ENCODE results near the gene TOX3.

Gene TOX3

GRCh38 chr16:52563767-52564611 lies 17.0 kb upstream of the TOX3 start:
- no peak for DNase-seq (ENCODE audit: low spot score)

- DNase-seq (ENCODE audit: low spot score), result no peak
These were observed 15.8 kb upstream of the TOX3 start for GRCh38 chr16:52562770-52563169.

- no peak for DNase-seq (ENCODE audit: low spot score)
These were observed 15.2 kb upstream of the TOX3 start for GRCh38 chr16:52561910-52562741.

- DNase-seq (ENCODE audit: low spot score), result no peak
These were observed 11.5 kb upstream of the TOX3 start for GRCh38 chr16:52558448-52558847.

GRCh38 chr16:52557236-52557635 lies 10.3 kb upstream of the TOX3 start:
- no peak for DNase-seq (ENCODE audit: low spot score)

- DNase-seq (ENCODE audit: low spot score), result no peak
These were observed 9.1 kb upstream of the TOX3 start for GRCh38 chr16:52556083-52556482.

- DNase-seq (ENCODE audit: low spot score), result no peak
These were observed 8.6 kb upstream of the TOX3 start for GRCh38 chr16:52555572-52555971.

- no peak for DNase-seq (ENCODE audit: low spot score)
These were observed 7.4 kb upstream of the TOX3 start for GRCh38 chr16:52554334-52554733.

GRCh38 chr16:52553322-52553721 lies 6.4 kb upstream of the TOX3 start:
- DNase-seq (ENCODE audit: low spot score), result no peak

GRCh38 chr16:52552643-52553042 lies 5.7 kb upstream of the TOX3 start:
- DNase-seq (ENCODE audit: low spot score), result no peak

GRCh38 chr16:52549011-52549692 lies 2.2 kb upstream of the TOX3 start:
- no peak for DNase-seq (ENCODE audit: low spot score)

- no peak for DNase-seq (ENCODE audit: low spot score)
These were observed 1.5 kb upstream of the TOX3 start for GRCh38 chr16:52548261-52549010.

GRCh38 chr16:52547834-52548215 lies 882 bp upstream of the TOX3 start:
- DNase-seq (ENCODE audit: low spot score), result no peak

GRCh38 chr16:52546291-52547003 lies 496 bp downstream of the TOX3 start:
- DNase-seq (ENCODE audit: low spot score), result no peak

GRCh38 chr16:52545898-52546266 lies 1.1 kb downstream of the TOX3 start:
- DNase-seq (ENCODE audit: low spot score), result no peak

- no peak for DNase-seq (ENCODE audit: low spot score)
These were observed 1.6 kb downstream of the TOX3 start for GRCh38 chr16:52545222-52545897.

GRCh38 chr16:52544703-52545102 lies 2.2 kb downstream of the TOX3 start:
- DNase-seq (ENCODE audit: low spot score), result no peak

- DNase-seq (ENCODE audit: low spot score), result no peak
These were observed 3.3 kb downstream of the TOX3 start for GRCh38 chr16:52543654-52544053.

GRCh38 chr16:52540910-52541309 lies 6.0 kb downstream of the TOX3 start:
- DNase-seq (ENCODE audit: low spot score), result no peak

GRCh38 chr16:52539191-52539590 lies 7.8 kb downstream of the TOX3 start:
- no peak for DNase-seq (ENCODE audit: low spot score)

GRCh38 chr16:52538511-52538910 lies 8.4 kb downstream of the TOX3 start:
- DNase-seq (ENCODE audit: low spot score), result no peak

All from left forelimb (tissue), 1 donor.